SIG-M5 treated with dmso at 0.1 percent for 504 hours (cell line): ENCODE measurements around the gene EFR3B.
"Not testable (repeated sequence)": the region's sequence is repeated elsewhere in the genome, so short reads cannot be mapped to it uniquely, and the experiment has no call there.

ENCODE experiments used
- DNase-seq: peaks from one replicate; lab custom pipeline; 2025; ENCODE audit not compliant: unreplicated experiment; lab: John Stamatoyannopoulos, UW

Gene EFR3B

DNA sequence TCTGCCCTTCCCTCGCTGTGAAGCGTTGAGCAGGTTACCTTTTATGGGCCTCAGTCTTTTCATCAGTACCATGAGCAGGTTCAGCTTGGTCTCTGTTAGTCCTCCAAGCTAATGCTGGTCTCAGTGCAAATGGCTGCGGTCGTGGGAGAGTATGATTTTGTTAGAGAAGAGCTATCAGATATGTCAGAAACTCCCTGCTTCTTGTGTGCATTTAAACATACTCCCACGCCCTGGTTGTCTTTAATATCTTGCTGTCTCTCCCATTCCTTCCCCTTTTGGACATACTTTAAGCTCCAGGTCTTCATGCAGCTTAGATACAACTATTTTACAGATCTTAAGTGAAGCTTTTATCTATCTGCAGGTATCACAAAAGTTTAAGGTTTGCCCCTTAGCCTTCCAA is 62.9 kb downstream of the EFR3B start:
- DNase-seq: no peak

- DNase-seq: no peak
Observed at GRCh38 chr2:25105336-25106085, 63.6 kb downstream of the EFR3B start.

GRCh38 chr2:25109822-25110221 is 67.9 kb downstream of the EFR3B start:
- no peak for DNase-seq

DNA sequence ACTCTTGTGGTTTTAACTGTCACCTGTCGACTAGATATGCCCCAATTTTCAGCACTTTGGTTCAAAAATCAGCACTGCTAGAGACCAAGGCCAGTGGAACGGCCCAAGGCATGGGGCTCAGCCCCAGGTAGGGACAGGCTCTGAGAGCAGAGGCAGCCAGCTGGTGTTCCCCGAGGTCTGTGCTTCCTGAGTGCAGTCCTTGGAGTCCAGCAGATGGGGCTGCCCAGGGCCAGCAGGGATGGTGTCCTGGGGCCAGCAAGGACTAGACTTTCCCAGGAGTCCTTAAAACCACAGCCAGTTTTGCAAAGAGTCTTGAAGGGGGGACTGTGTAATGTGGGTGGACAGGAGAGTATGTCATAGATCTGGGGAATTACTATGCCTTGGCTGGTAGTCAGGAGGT is 70.2 kb downstream of the EFR3B start:
- no peak for DNase-seq

- DNase-seq: no peak
Observed at GRCh38 chr2:25115249-25115883, 73.5 kb downstream of the EFR3B start.

DNA sequence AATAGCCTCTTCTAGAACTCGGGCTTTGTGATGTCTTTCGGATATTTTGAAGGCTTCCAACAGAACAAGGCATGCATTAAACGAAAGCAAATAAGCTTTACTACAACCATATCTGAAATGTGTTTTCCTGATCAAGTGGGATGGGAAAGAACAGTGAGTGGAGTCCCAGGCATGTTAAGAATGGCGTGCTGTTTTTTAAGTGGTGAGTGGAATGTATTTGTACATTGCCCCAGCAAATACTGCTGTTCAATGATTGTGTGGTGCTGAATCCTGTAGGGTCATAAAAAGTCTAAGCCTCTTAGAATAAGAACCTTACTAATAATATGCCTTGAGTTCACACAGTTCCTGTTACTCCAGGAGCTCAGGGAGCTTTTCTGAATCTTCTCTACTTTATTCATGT is 74.0 kb downstream of the EFR3B start:
- no peak for DNase-seq

GRCh38 chr2:25116956-25117355 is 75.1 kb downstream of the EFR3B start:
- DNase-seq: no peak

- DNase-seq: no peak
Observed at GRCh38 chr2:25119263-25119662, 77.4 kb downstream of the EFR3B start.

GRCh38 chr2:25122367-25122766 is 80.5 kb downstream of the EFR3B start:
- DNase-seq: no peak

- DNase-seq: no peak
Observed at GRCh38 chr2:25123682-25124081, 81.8 kb downstream of the EFR3B start.

- DNase-seq: no peak
Observed at GRCh38 chr2:25125189-25125588, 83.3 kb downstream of the EFR3B start.

DNA sequence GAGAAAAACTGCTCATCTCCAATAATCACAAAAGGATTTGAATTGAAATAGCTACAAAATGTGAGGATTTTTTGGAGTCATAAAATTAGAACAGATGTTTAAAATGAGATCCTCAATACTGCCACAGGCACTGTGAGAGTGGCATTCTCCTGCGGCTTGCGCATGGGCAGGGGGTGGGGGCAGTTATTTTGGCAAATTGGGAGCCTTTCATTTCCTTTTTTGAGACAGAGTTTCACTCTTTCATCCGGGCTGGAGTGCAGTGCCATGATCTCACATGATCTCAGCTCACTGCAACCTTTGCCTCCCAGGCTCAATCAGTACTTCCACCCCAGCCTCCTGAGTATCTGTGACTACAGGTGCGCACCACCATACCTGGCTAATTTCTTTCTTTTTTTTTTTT is 84.1 kb downstream of the EFR3B start:
- no peak for DNase-seq

GRCh38 chr2:25127071-25127470 is 85.2 kb downstream of the EFR3B start:
- not testable (repeated sequence) for DNase-seq

DNA sequence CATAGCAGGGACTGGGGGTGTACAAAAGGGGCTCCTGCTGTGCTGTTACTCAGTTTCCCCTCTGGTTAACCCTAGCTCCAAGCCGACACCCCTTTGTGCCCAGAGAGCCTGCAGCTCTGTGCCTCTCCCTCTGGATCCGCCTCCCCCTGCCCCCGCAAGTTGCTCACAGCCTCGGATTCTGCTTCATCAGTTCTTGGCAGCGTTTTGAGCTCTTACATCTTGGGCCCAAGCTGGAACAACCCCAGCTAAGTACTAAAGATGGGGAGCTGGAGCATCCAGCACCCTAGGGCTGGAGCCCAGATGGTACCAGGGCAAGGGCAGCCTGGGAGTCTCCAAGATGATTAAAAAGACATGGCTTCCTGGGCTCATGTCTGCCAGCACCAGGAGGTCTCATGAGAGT is 85.8 kb downstream of the EFR3B start:
- DNase-seq: no peak

DNA sequence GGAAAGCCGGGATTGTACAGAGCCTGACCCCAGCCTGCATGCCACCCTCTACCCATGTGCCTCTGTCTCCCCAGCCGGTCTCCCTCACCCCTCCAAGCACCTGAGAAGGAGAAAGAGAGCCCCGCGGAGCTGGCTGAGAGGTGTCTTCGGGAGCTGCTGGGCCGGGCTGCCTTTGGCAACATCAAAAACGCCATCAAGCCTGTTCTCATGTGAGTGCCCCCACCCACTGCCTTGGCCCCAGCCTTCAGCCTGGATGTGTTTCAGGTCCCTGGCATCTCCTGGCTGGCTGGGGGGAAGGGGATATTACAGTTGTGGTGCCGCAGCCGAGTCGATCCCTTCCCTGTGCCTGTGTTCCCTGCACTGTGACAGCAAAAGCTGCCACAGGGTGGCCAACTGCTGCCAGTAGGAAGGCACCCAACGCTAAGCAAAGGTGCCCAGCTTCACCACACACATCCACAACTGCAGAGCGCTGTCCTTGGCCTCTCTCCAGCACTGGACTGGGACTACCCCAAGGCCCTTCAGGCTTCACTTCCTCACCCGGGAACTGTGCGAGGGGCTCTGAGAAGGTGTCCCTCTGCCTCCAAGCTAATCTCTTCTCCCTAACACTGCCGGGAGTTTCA is 88.1 kb downstream of the EFR3B start:
- no peak for DNase-seq

GRCh38 chr2:25131253-25131566 is 89.3 kb downstream of the EFR3B start:
- no peak for DNase-seq

DNA sequence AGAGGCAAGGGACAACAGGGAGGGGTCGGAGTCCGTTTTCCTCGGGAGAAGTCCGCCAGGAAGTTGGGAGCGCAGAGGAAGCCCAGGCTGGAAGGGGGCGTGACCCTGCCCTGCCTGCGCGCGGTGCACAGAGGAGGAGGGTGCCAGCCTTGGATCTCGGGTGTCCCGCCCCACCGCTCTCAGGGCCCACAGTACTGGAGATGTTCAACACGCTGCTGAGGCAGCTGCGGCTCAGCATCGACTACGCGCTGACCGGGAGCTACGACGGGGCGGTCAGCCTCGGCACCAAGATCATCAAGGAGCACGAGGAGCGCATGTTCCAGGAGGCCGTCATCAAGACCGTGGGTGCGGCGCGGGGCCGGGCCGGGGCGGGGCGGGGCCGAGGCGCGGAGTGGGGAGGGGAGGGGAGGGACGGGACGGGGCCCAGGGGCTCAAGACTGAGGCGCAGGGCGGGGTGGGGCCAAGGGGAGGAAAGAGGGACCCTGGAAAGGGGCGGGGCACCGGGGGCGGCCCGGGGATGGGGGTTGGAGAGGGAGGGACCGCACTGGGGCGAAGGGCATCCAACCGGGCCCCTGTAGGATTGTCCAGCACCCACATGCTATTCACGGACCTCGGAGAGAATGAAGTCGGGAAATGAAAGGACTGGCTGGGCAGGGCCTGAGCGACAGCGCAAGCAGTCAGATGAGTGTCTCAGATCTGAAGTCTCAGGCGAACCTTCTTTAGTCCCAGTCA is 89.9 kb downstream of the EFR3B start:
- no peak for DNase-seq

- DNase-seq: no peak
Observed at GRCh38 chr2:25132299-25132635, 90.4 kb downstream of the EFR3B start.

GRCh38 chr2:25132693-25133092 is 90.8 kb downstream of the EFR3B start:
- no peak for DNase-seq

- DNase-seq: not testable (repeated sequence)
Observed at GRCh38 chr2:25140535-25140934, 98.7 kb downstream of the EFR3B start.

GRCh38 chr2:25141120-25141519 is 99.2 kb downstream of the EFR3B start:
- no peak for DNase-seq

GRCh38 chr2:25145803-25146202 is 103.9 kb downstream of the EFR3B start:
- DNase-seq: no peak
